OCI-LY1 (cell line): ENCODE data around the gene IRF4.

ENCODE experiments used
- EZH2 ChIP-seq: fragments of 200-600 bp; sonication (generic), shearing (Covaris generic); IDR thresholded peaks from 2 replicates; pipeline ENCODE4 v1.8.0; 2017; ENCODE audit warnings: borderline replicate concordance, mixed run types, mild to moderate bottlenecking, antibody characterized with exemption, low read length, moderate library complexity, mixed read lengths
- TF ChIP-seq, protein P1 (sequence below): fragments of 200-600 bp; sonication (generic), shearing (Covaris generic); IDR thresholded peaks from 2 replicates; pipeline ENCODE4 v1.5.1; 2017; ENCODE audit warnings: mild to moderate bottlenecking, antibody characterized with exemption, low read length, moderate library complexity, mixed read lengths

DNA sequence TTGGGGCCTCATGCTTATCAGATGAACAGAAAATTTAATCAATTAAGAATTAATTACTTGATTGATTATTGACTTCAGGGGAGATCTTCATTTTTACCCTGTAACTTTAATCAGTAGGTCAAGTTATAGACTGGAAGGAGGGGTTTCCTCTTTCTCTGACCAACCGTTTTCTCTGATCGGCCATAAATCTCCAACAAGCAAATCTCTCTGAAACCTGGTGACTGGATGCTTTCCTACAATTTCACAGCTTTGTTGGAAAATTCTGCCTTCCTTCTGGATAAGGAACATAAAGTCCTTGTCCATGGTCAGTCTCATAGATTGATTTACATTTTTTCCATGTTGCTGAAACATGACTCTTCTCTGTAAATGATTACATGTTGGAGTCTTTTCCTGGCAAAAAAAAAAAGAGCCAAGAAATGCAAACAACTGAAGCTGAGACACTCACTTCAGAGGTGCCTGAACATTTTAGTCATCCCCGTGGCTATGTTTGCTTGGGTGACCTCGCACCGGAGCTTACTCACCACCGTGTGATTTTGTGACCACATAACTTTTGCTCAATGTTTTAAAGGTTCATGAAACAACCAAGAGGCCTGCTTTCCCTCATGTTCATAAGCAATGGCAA lies 31.0 kb downstream of the IRF4 start:
- TF ChIP-seq, protein P1, sequence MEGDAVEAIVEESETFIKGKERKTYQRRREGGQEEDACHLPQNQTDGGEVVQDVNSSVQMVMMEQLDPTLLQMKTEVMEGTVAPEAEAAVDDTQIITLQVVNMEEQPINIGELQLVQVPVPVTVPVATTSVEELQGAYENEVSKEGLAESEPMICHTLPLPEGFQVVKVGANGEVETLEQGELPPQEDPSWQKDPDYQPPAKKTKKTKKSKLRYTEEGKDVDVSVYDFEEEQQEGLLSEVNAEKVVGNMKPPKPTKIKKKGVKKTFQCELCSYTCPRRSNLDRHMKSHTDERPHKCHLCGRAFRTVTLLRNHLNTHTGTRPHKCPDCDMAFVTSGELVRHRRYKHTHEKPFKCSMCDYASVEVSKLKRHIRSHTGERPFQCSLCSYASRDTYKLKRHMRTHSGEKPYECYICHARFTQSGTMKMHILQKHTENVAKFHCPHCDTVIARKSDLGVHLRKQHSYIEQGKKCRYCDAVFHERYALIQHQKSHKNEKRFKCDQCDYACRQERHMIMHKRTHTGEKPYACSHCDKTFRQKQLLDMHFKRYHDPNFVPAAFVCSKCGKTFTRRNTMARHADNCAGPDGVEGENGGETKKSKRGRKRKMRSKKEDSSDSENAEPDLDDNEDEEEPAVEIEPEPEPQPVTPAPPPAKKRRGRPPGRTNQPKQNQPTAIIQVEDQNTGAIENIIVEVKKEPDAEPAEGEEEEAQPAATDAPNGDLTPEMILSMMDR = no peak
- TF ChIP-seq EZH2 = no peak
